Measurements from ENCODE around the gene BAD. TPM values are rescaled to one million over a fixed set of nuclear protein-coding genes. Genes with fewer than 3 reads are reported as not detected.

BAD gene
- total and polyA plus RNA-seq, 9 donors = 3.4 to 125 (median 63.6) TPM

- no peak overlapping the region for H3K4me3 ChIP-seq
- H3K27ac ChIP-seq = no peak overlapping the region
- no peaks in the 10 kb centered on the region for H3K4me1 ChIP-seq (ENCODE audit: insufficient read depth)
- intact Hi-C loops (cut with DNase I) = loop anchor here in 2 of 4 donors (10.0 kb wide), 1 partner anchor 55 kb away; the partner anchor contains the start of gene FERMT3 (in 2 of the 2)
- H3K36me3 ChIP-seq = no peaks in the 10 kb centered on the region
- H3K9me3 ChIP-seq = no peaks in the 10 kb centered on the region
- no peaks in the 10 kb centered on the region for H3K27me3 ChIP-seq
- WGBS, 3 donors = 80 to 86% (median 81%) methylated on average over 4 of the region's 4 CpGs
- TF ChIP-seq EP300 (IDR thresholded peaks at IDR 0.05) = no peak
- no peak for DNase-seq
These were observed 24.9 kb downstream of the BAD start for GRCh38 chr11:64259533-64260067.

GRCh38 chr11:64258946-64259532 is 25.4 kb downstream of the BAD start:
- WGBS, 3 donors = 87 to 93% (median 88%) methylated on average over 31 to 32 of the region's 32 CpGs
- intact Hi-C loops (cut with DNase I) = no loop called here
- no peak for DNase-seq
- no peak overlapping the region for H3K4me3 ChIP-seq
- no peaks in the 10 kb centered on the region for H3K36me3 ChIP-seq
- H3K9me3 ChIP-seq = no peaks in the 10 kb centered on the region
- H3K4me1 ChIP-seq (ENCODE audit: insufficient read depth) = no peaks in the 10 kb centered on the region
- TF ChIP-seq CTCF (IDR thresholded peaks at IDR 0.05) = no peak
- TF ChIP-seq EP300 (IDR thresholded peaks at IDR 0.05) = no peak
- no peak for TF ChIP-seq POLR2A (IDR thresholded peaks at IDR 0.05)
- no peak overlapping the region for H3K27ac ChIP-seq
- H3K27me3 ChIP-seq = no peaks in the 10 kb centered on the region

GRCh38 chr11:64258356-64258755 is 26.1 kb downstream of the BAD start:
- Histone ChIP-seq H3K27ac (no peak overlapping the region), H3K9me3 (no peaks in the 10 kb centered on the region), H3K27me3 (no peaks in the 10 kb centered on the region), H3K36me3 (no peaks in the 10 kb centered on the region), H3K4me1 (ENCODE audit: insufficient read depth) (no peaks in the 10 kb centered on the region), H3K4me3 (no peak overlapping the region)
- intact Hi-C loops (cut with DNase I) = no loop called here
- TF ChIP-seq POLR2A (IDR thresholded peaks at IDR 0.05) = no peak
- 86 to 94% (median 89%) methylated on average over 23 to 24 of the region's 24 CpGs for WGBS, 3 donors
- no peak for DNase-seq

GRCh38 chr11:64256300-64256699 is 28.2 kb downstream of the BAD start:
- WGBS, 3 donors = 81 to 85% (median 82%) methylated on average over 15 of the region's 15 CpGs

GRCh38 chr11:64255135-64256128 is 29.0 kb downstream of the BAD start:
- intact Hi-C loops (cut with DNase I) = no loop called here

More at GRCh38 chr11:64256300-64256699, 28.2 kb downstream of the BAD start:
- DNase-seq = no peak
- Histone ChIP-seq H3K4me3 (no peak overlapping the region), H3K27me3 (no peaks in the 10 kb centered on the region), H3K4me1 (ENCODE audit: insufficient read depth) (peaks cover 5% of the 10 kb centered on the region), H3K9me3 (no peaks in the 10 kb centered on the region), H3K36me3 (no peaks in the 10 kb centered on the region), H3K27ac (no peak overlapping the region)
- no peak for TF ChIP-seq POLR2A (IDR thresholded peaks at IDR 0.05)
- no peak for TF ChIP-seq EP300 (IDR thresholded peaks at IDR 0.05)
- intact Hi-C loops (cut with DNase I) = no loop called here

More at GRCh38 chr11:64255135-64256128, 29.0 kb downstream of the BAD start:
- TF ChIP-seq CTCF (IDR thresholded peaks at IDR 0.05) (no peak), POLR2A (IDR thresholded peaks at IDR 0.05) (no peak), EP300 (IDR thresholded peaks at IDR 0.05) (no peak)
- Histone ChIP-seq H3K27ac (no peak overlapping the region), H3K36me3 (no peaks in the 10 kb centered on the region), H3K4me3 (no peak overlapping the region), H3K27me3 (no peaks in the 10 kb centered on the region), H3K4me1 (ENCODE audit: insufficient read depth) (peaks cover 10% of the 10 kb centered on the region), H3K9me3 (no peaks in the 10 kb centered on the region)
- no peak for DNase-seq
- WGBS, 3 donors = 83 to 88% (median 83%) methylated on average over 33 to 35 of the region's 35 CpGs

Data from ovary (tissue), 9 donors.